Measurements from ENCODE around the gene OPN4.

GRCh38 chr10:86662186-86663045, 8.1 kb downstream of the OPN4 start:
- TF ChIP-seq CTCF (conservative IDR thresholded peaks at IDR 0.05; ENCODE audit: low read length) (no peak), EZH2phosphoT487 (IDR thresholded peaks at IDR 0.05; ENCODE audit: borderline replicate concordance) (no peak)
